PC-3 (cell line): ENCODE data around the gene YTHDF1. TPM values are rescaled to one million over a fixed set of nuclear protein-coding genes. Genes with fewer than 3 reads are reported as not detected.

Experiments used
- ATAC-seq: fragments of 200-7000 bp; cut with Tn5 transposase; 2 replicates; pipeline ENCODE4 v1.9.1; 2020; ENCODE audit warnings: mild to moderate bottlenecking, moderate library complexity
- BruUV-seq: library from RNA; stranded (reverse); fragments of 400-500 nt; replicated peaks from 2 replicates; lab custom pipeline; 2021; lab: Mats Ljungman, UMichigan
- CTCF ChIA-PET: fragments of 300-600 bp; sonication (Branson Sonifier 250); formaldehyde crosslinking; loops from one replicate; lab custom pipeline; 2022; ENCODE audit warnings: antibody characterized with exemption; lab: Charles Lee
- POLR2A ChIA-PET: fragments of 300-600 bp; sonication (Branson Sonifier 250); formaldehyde crosslinking; loops from one replicate; lab custom pipeline; 2022; ENCODE audit warnings: antibody characterized with exemption; ENCODE audit not compliant: unreplicated experiment; lab: Charles Lee
- DNase-seq: peaks from one replicate; pipeline ENCODE4 v3.0.0-alpha.2; 2015
- H2AFZ ChIP-seq: fragments of 300-600 bp; sonication (generic); 2 replicates; pipeline ENCODE4 v1.6.0; 2016; ENCODE audit warnings: antibody characterized with exemption, low read length
- H3F3A ChIP-seq: fragments of 300-600 bp; sonication (generic); one replicate; pipeline ENCODE4 v1.6.0; 2017; ENCODE audit warnings: antibody characterized with exemption, low read length, control low read depth, mild to moderate bottlenecking; ENCODE audit not compliant: unreplicated experiment
- H3K27ac ChIP-seq: fragments of 300-600 bp; sonication (generic); 2 replicates; pipeline ENCODE4 v1.5.1; 2016; ENCODE audit warnings: mild to moderate bottlenecking, low read length
- H3K27me3 ChIP-seq: fragments of 300-600 bp; sonication (generic); 2 replicates; pipeline ENCODE4 v1.6.1; 2016; ENCODE audit warnings: low read length, mixed read lengths
- H3K36me3 ChIP-seq: fragments of 300-600 bp; sonication (generic); 2 replicates; pipeline ENCODE4 v1.6.1; 2016; ENCODE audit warnings: low read depth, mixed run types, low read length, mixed read lengths
- H3K4me1 ChIP-seq: fragments of 300-600 bp; sonication (generic); 2 replicates; pipeline ENCODE4 v1.5.1; 2016; ENCODE audit warnings: low read length; ENCODE audit not compliant: insufficient read depth
- H3K4me2 ChIP-seq: fragments of 300-600 bp; sonication (generic); 2 replicates; pipeline ENCODE4 v1.6.0; 2016; ENCODE audit warnings: low read length
- H3K4me3 ChIP-seq: fragments of 300-600 bp; sonication (generic); 2 replicates; pipeline ENCODE4 v1.5.1; 2016; ENCODE audit warnings: mild to moderate bottlenecking, low read length, mixed read lengths
- H3K79me2 ChIP-seq: fragments of 300-600 bp; sonication (generic); 2 replicates; pipeline ENCODE4 v1.6.1; 2017; ENCODE audit warnings: low read length, mixed read lengths
- H3K9ac ChIP-seq: fragments of 300-600 bp; sonication (generic); 2 replicates; pipeline ENCODE4 v1.6.0; 2016; ENCODE audit warnings: mild to moderate bottlenecking, low read length
- H3K9me2 ChIP-seq: fragments of 300-600 bp; sonication (generic); replicated peaks from 2 replicates; pipeline ENCODE4 v1.6.1; 2016; ENCODE audit warnings: mixed run types, low read length, mixed read lengths
- H3K9me3 ChIP-seq: fragments of 300-600 bp; sonication (generic); 2 replicates; pipeline ENCODE4 v1.6.1; 2016; ENCODE audit warnings: low read length, mixed read lengths
- H4K20me1 ChIP-seq: fragments of 300-600 bp; sonication (generic); 2 replicates; pipeline ENCODE4 v1.6.1; 2016; ENCODE audit warnings: low read length, mixed read lengths
- CTCF ChIP-seq: fragments of 300-600 bp; sonication (generic); conservative IDR thresholded peaks from 2 replicates; pipeline ENCODE4 v1.5.1; 2017; ENCODE audit warnings: antibody characterized with exemption, low read depth, mild to moderate bottlenecking, low read length
- EZH2 ChIP-seq: fragments of 300-600 bp; sonication (generic); IDR thresholded peaks from one replicate; pipeline ENCODE4 v1.6.1; 2017; ENCODE audit warnings: antibody characterized with exemption, mild to moderate bottlenecking, low read length; ENCODE audit not compliant: unreplicated experiment
- EZH2phosphoT487 ChIP-seq: fragments of 300-600 bp; sonication (generic); IDR thresholded peaks from 2 replicates; pipeline ENCODE4 v1.6.1; 2018; ENCODE audit warnings: mild to moderate bottlenecking, antibody characterized with exemption, low read length, borderline replicate concordance
- intact Hi-C: fragments of 100-400 bp; cut with micrococcal nuclease; formaldehyde crosslinking; loops from 2 replicates; pipeline ENCODE4 v1.9.0; 2023
- total RNA-seq: library from RNA; depleted of rRNA; stranded (reverse); fragments of >200 nt; gene quantifications from 2 replicates; pipeline ENCODE4 v1.2.3, GENCODE V29; 2014

The YTHDF1 gene
- total RNA-seq, 1 experiment from 2014 or later = 30.0 TPM

- H4K20me1 ChIP-seq = peaks cover 53% of the 10 kb centered on the region
- no peak for DNase-seq
Measured at GRCh38 chr20:63194797-63195173, 21.1 kb downstream of the YTHDF1 start.

GRCh38 chr20:63194007-63194796 is 21.7 kb downstream of the YTHDF1 start:
- BruUV-seq = TSS peak; percentile 6
- CTCF ChIA-PET = no interaction called here
- Histone ChIP-seq H3K4me2 (no peak overlapping the region), H3K4me1 (peaks cover 34% of the 10 kb centered on the region), H3K9me2 (no peaks in the 10 kb centered on the region), H3K79me2 (peaks cover 44% of the 10 kb centered on the region), H3K27me3 (no peaks in the 10 kb centered on the region), H3K4me3 (no peak overlapping the region), H3K36me3 (peaks cover 17% of the 10 kb centered on the region; the same call in 1 of the 2 replicates), H3K27ac (no peak overlapping the region), H3K9ac (no peak overlapping the region), H3F3A (peaks cover 7% of the 10 kb centered on the region), H2AFZ (no peak overlapping the region), H4K20me1 (peaks cover 47% of the 10 kb centered on the region), H3K9me3 (no peaks in the 10 kb centered on the region)
- ATAC-seq = no peak
- POLR2A ChIA-PET = no interaction called here
- DNase-seq = no peak
- intact Hi-C loops = no loop called here
- TF ChIP-seq CTCF = no peak
- no peak for TF ChIP-seq EZH2
- TF ChIP-seq EZH2phosphoT487 = no peak

More at GRCh38 chr20:63194797-63195173, 21.1 kb downstream of the YTHDF1 start:
- BruUV-seq = no TSS peak
- H3K4me2 ChIP-seq = no peak overlapping the region
- no peak for ATAC-seq
- CTCF ChIA-PET = no interaction called here
- H3K79me2 ChIP-seq = peaks cover 50% of the 10 kb centered on the region
- no peak overlapping the region for H3K4me3 ChIP-seq
- no peaks in the 10 kb centered on the region for H3K27me3 ChIP-seq
- peaks cover 7% of the 10 kb centered on the region for H3F3A ChIP-seq
- peaks cover 34% of the 10 kb centered on the region for H3K4me1 ChIP-seq
- no peaks in the 10 kb centered on the region for H3K9me3 ChIP-seq
- no peak overlapping the region for H2AFZ ChIP-seq
- H3K9me2 ChIP-seq = no peaks in the 10 kb centered on the region
- H3K9ac ChIP-seq = no peak overlapping the region
- H3K27ac ChIP-seq = no peak overlapping the region
- peaks cover 17% of the 10 kb centered on the region; the same call in 1 of the 2 replicates for H3K36me3 ChIP-seq
- TF ChIP-seq EZH2 = no peak
- no peak for TF ChIP-seq EZH2phosphoT487
- no peak for TF ChIP-seq CTCF
- intact Hi-C loops = no loop called here
- POLR2A ChIA-PET = no interaction called here

GRCh38 chr20:63192721-63193120 is 23.2 kb downstream of the YTHDF1 start:
- intact Hi-C loops = no loop called here
- no peak for DNase-seq
- CTCF ChIA-PET = no interaction called here
- H3K36me3 ChIP-seq = peaks cover 17% of the 10 kb centered on the region; the same call in 1 of the 2 replicates
- no peaks in the 10 kb centered on the region for H3K9me2 ChIP-seq
- TF ChIP-seq EZH2phosphoT487 (no peak), CTCF (no peak), EZH2 (no peak)
- no peaks in the 10 kb centered on the region for H3K27me3 ChIP-seq
- no peak overlapping the region for H3K27ac ChIP-seq
- peaks cover 7% of the 10 kb centered on the region for H3F3A ChIP-seq
- peaks cover 24% of the 10 kb centered on the region for H3K4me1 ChIP-seq
- no peaks in the 10 kb centered on the region for H3K9me3 ChIP-seq
- H3K4me2 ChIP-seq = no peak overlapping the region
- peaks cover 29% of the 10 kb centered on the region for H3K79me2 ChIP-seq
- H3K9ac ChIP-seq = no peak overlapping the region
- H4K20me1 ChIP-seq = peaks cover 35% of the 10 kb centered on the region
- POLR2A ChIA-PET = no interaction called here
- BruUV-seq = no TSS peak
- H3K4me3 ChIP-seq = no peak overlapping the region
- ATAC-seq = no peak
- H2AFZ ChIP-seq = no peak overlapping the region
